Measurements from ENCODE around the gene EPHA7. TPM values are rescaled to one million over a fixed set of nuclear protein-coding genes. Genes with fewer than 3 reads are reported as not detected.
A peak's percentile ranks its signal among the peaks of the same experiment; 100 is the strongest.

Gene EPHA7
- total and polyA plus RNA-seq, 2 experiments from 2014 or later: 35.8 to 59.0 TPM

- no peaks in the 10 kb centered on the region for H3K9me3 ChIP-seq (ENCODE audit: low read depth)
- peaks cover 39% of the 10 kb centered on the region for H3K4me1 ChIP-seq (ENCODE audit: low read depth)
- TF ChIP-seq CTCF (IDR thresholded peaks at IDR 0.05; ENCODE audit: low read depth, low read length): no peak
- no peaks in the 10 kb centered on the region for H3K27me3 ChIP-seq
- H3K36me3 ChIP-seq: peaks cover 15% of the 10 kb centered on the region
- no peak overlapping the region for H3K4me3 ChIP-seq
- no peak for DNase-seq (ENCODE audit: low read depth in 1 of 2, low spot score in 1 of 2)
- no peak overlapping the region for H3K27ac ChIP-seq
These were observed 6.9 kb downstream of the EPHA7 start for GRCh38 chr6:93412452-93412851.

GRCh38 chr6:93407186-93407585, 12.2 kb downstream of the EPHA7 start:
- Histone ChIP-seq H3K4me3 (no peak overlapping the region), H3K9me3 (ENCODE audit: low read depth) (no peaks in the 10 kb centered on the region), H3K36me3 (peaks cover 18% of the 10 kb centered on the region), H3K27ac (no peak overlapping the region), H3K27me3 (no peaks in the 10 kb centered on the region), H3K4me1 (ENCODE audit: low read depth) (peaks cover 28% of the 10 kb centered on the region)
- peak; percentile 68 to 85 for DNase-seq (ENCODE audit: low read depth in 1 of 2, low spot score in 1 of 2)
- TF ChIP-seq CTCF (IDR thresholded peaks at IDR 0.05; ENCODE audit: low read depth, low read length): no peak

GRCh38 chr6:93403390-93403789, 16.0 kb downstream of the EPHA7 start:
- Histone ChIP-seq H3K9me3 (ENCODE audit: low read depth) (no peaks in the 10 kb centered on the region), H3K27me3 (no peaks in the 10 kb centered on the region), H3K4me1 (ENCODE audit: low read depth) (peaks cover 32% of the 10 kb centered on the region), H3K4me3 (no peak overlapping the region), H3K27ac (no peak overlapping the region), H3K36me3 (peaks cover 20% of the 10 kb centered on the region)
- TF ChIP-seq CTCF (IDR thresholded peaks at IDR 0.05; ENCODE audit: low read depth, low read length): no peak
- no peak for DNase-seq (ENCODE audit: low read depth in 1 of 2, low spot score in 1 of 2)

GRCh38 chr6:93398723-93399122, 20.6 kb downstream of the EPHA7 start:
- Histone ChIP-seq H3K27ac (peak overlapping the region; percentile 27), H3K4me1 (ENCODE audit: low read depth) (peaks cover 50% of the 10 kb centered on the region), H3K36me3 (peaks cover 16% of the 10 kb centered on the region), H3K4me3 (no peak overlapping the region), H3K27me3 (no peaks in the 10 kb centered on the region), H3K9me3 (ENCODE audit: low read depth) (no peaks in the 10 kb centered on the region)
- DNase-seq (ENCODE audit: low read depth in 1 of 2, low spot score in 1 of 2): no peak
- TF ChIP-seq CTCF (IDR thresholded peaks at IDR 0.05; ENCODE audit: low read depth, low read length): no peak

- Histone ChIP-seq H3K27me3 (no peaks in the 10 kb centered on the region), H3K36me3 (no peaks in the 10 kb centered on the region), H3K9me3 (ENCODE audit: low read depth) (no peaks in the 10 kb centered on the region), H3K4me1 (ENCODE audit: low read depth) (peaks cover 75% of the 10 kb centered on the region), H3K4me3 (no peak overlapping the region), H3K27ac (no peak overlapping the region)
- no peak for TF ChIP-seq CTCF (IDR thresholded peaks at IDR 0.05; ENCODE audit: low read depth, low read length)
- no peak for DNase-seq (ENCODE audit: low read depth in 1 of 2, low spot score in 1 of 2)
These were observed 24.9 kb downstream of the EPHA7 start for GRCh38 chr6:93394471-93394870.

Measured in cardiac muscle cell (in vitro differentiated cells and primary cell).